GM18505 (cell line): Measurements from ENCODE around the gene CHRNA4.

ENCODE experiments used
- ATAC-seq: cut with Tn5 transposase; IDR thresholded peaks from one replicate; pipeline ENCODE4 v1.9.1; 2021; ENCODE audit not compliant: unreplicated experiment
- POLR2A ChIP-seq: IDR thresholded peaks from 4 replicates; pipeline ENCODE4 v1.6.1; 2011; ENCODE audit warnings: borderline replicate concordance; ENCODE audit not compliant: insufficient read depth, insufficient read length; ENCODE audit errors: extremely low read depth

CHRNA4 gene

DNA sequence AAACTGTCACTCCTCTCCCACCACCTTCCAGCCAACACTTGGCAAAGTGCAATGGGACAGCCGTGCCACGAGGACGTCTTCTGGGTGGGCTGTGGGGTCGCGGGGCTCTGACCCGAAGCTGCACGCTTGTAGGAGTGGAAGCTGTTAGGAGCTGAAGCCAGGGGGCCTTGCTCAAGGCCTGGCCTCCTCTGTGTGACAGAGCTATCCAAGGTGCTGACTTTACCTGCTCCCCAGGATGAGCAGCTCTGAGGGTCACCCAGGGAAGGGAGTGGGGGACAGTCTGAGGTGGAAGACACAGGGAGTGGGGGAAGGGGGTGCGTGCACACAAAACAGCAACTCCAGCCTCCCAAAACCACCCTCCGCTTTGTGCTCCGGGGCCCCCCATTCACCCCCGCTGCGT, 17.5 kb upstream of the CHRNA4 start:
- no peak for TF ChIP-seq POLR2A
- ATAC-seq = no peak

DNA sequence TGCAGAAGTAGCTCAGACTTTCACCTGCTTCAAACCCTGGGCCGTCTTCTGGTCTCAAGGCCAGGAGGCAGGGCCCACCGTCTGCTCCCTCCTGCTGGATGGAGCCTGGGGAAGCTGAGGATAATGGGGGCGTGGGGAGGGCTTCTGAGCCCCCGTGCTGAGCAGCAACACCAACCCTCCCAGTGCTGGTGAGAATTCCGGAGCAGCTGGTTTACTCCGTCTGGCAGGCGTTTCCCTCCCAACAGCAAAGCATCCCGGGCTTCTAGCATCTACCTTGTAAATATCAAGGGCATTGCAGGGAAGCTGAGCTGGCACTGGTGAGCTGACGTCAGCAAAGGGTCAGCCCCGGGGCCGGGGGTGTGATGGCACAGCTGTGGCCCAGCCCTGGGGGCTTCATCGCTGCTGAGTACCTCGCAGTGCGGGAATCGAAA, 16.8 kb upstream of the CHRNA4 start:
- no peak for ATAC-seq
- no peak for TF ChIP-seq POLR2A

DNA sequence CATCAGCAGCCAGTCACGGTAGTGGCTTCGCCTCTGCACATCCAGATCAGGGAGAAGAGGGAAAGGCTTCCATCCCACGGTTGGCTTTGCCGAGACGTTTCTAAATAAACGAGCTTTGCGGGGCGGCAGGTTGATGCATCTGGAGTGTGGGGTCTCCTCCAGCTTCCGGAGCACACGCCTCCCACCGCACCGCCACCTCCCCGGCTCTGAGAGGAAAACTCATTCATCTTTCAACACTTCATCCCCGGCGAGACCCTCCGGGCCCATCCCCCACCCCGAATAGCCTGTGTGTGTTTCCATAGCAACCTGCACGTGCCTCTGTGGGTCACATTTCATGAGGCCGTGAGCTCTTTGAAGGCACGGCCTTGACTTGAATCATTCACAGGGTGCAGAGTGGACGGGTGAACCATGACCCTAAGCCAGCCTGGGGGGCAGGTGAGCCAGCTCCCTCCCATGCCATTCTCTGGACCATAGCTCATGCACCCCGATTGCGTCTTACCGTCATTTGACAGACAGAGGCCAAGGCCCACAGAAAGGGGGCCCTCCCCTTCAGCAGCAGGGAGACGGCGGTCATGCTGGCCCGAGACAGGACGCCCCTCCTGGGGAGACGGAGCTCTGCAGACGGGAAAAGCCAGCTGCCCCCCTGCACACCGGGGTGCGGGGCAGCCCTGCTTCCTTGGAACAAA, 16.2 kb upstream of the CHRNA4 start:
- no peak for TF ChIP-seq POLR2A
- no peak for ATAC-seq

DNA sequence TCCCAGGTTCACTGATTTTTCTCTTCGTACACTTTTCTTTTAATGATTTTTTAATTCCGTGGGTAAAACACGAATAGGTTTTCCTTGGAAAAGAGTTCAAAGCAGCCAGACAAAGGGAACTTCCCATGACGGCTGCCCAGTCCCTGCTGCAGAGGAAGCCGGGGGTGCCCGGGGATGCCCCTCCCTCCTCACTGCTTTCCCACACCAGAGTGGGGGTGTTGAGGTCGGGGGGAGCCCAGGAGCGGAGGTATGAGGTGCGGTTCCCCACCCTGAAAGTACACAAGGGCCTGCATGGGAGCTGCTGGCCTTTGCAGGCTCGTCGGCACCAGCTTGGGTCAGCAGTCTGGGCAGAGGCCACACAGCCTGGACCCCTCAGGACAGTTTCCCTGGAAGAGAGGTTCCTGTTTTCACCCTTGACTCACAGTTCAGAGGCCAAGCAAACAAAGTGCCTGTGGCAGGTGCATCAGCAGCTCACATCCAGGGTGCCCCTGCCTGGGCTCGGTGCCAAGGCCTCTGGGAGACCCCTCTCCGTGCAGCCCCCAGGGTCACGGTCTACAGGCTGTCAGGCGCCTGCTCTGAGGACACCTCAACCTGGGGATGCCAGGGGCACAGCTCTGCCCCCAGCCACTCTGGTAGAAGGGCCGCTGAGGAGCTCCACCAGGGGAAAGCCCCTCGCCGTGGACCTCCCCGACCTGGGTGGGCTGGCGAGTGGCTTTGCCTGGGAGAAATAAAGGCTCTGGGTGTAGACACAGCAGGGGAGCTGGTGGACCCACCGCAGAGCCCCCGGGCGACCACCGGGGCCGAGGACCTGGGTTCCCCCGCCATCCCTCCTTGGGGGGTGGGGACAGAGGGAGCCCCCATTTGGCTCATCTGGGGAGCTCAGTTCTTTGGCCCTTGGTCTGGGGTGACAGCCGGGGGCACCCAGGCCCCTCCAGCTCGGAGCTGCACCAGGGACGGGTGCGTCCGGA, 15.4 kb upstream of the CHRNA4 start:
- TF ChIP-seq POLR2A = no peak
- ATAC-seq = no peak

DNA sequence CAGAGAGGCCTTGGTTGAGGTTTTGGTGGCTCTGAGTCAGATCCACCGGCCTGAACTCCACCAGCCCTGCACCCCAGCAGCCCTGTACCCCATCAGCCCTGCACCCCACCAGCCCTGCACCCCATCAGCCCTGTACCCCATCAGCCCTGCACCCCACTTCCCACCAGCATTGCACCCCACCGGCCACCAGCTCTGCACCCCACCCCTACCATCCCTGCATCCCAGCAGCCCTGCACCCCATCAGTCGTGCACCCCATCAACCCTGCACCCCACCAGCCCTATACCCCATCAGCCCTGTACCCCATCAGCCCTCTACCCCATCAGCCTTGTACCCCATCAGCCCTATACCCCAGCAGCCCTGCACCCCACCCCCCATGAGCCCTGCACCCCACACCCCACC, 14.3 kb upstream of the CHRNA4 start:
- no peak for TF ChIP-seq POLR2A
- no peak for ATAC-seq

DNA sequence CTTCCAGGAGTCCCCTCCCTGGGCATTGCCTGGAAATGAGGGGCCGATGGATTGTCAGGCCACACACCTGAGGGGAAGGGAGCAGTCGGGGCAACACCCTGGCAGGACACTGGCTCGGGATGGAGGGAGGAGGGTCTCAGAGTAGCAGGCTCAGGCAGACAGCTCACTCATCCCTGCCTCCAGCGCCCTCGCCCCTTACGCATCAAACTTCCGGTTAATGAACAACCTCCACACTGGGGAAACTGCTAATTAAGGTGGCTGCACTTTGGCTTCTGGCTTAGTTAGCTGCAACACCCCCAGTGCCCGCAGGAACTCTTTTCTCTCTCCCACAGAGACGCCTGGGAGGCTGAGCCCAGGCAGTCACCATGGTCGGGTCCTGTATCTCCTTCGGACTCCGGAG, 13.4 kb upstream of the CHRNA4 start:
- ATAC-seq = no peak
- TF ChIP-seq POLR2A = no peak

DNA sequence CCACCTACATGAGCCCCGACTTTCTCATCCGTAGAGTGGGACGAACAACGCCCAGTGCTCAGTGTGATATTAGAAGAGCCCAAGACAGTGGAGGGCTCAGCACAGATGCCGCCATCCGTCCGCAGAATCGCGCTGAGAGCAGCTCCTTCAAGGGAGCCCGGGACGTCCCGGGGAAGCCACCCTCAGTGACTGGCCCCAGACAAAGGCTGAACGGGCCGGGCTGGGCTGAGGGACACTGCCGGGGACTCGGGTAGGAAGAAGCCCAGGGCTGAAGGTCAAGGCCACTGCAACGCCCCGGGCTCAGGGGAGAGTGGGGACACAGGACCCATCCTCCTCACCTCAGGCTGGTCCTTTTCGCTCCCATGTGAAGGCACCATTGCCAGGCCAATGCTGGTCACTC, 12.8 kb upstream of the CHRNA4 start:
- no peak for ATAC-seq
- TF ChIP-seq POLR2A = no peak

DNA sequence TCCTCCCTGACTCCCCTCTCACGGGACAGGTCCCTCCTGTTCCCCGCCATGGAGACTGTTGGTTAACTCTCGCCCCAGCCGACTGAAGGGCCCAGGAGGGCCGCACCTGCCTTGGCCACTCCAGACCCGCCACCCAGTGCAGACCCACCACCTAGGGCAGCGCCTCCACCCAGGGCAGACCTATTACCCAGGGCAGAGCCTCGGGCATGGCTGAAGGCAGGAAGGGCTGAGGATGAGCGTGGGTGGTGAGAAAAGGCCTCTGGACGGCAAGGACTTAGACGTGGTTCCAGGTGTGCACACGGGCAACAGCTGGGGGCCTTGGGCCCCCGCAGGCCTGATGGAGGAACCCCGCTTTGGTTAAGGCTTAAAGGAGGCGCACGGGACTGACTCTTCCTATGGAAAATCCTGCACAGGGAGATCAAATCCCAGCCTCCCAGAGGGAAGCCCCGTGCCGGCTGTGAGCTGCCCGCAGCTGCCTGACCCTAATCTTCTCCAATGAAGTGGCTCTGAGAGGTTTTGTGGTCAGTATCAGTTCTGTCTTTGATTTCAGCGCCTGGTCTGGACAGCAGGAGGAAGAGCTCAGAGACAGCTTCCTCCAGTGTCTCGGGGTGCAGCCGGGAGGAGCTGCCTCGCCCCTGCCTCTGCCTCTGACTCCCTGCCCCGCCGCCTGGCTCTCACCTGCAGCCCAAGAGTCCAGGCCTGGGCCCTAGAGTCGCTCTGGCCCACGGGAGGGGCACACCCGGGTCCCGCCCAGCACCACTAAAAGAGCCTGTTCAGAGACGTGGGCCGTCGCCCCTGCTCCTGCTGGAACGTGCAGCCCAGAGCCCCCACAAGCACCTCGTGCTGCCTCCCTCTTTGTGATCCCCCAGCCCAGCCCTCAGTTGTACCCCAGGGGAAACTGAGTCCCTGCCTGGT, 12.1 kb upstream of the CHRNA4 start:
- no peak for TF ChIP-seq POLR2A
- no peak for ATAC-seq

DNA sequence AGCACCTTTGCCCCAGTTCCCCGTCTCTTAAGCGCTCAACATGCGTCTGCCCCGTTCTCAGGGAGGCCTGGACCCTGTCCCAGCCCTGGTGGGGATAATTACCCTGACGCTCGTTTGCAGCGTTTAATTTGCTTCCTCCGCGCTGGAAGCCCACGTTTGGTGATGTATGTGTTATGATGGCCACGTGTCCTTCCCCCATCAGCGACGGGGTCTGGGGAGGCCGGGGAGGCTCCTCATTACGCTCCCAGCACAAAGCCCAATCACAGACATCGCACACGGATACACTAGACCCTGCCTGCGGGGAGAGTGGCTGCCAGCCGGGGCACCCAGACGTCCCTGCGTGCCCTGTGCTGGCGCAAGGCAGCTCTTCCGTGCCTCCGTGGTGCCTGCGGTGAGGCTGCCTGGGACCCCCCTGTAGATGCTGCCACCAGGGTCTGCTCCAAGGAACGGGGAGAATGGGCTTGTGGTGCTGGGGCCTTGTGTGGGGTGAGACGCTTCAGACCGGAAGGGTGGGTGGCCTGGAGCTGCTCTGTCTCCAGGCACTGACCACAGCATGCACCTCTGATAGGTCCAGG, 10.2 kb upstream of the CHRNA4 start:
- TF ChIP-seq POLR2A = no peak
- ATAC-seq = no peak

DNA sequence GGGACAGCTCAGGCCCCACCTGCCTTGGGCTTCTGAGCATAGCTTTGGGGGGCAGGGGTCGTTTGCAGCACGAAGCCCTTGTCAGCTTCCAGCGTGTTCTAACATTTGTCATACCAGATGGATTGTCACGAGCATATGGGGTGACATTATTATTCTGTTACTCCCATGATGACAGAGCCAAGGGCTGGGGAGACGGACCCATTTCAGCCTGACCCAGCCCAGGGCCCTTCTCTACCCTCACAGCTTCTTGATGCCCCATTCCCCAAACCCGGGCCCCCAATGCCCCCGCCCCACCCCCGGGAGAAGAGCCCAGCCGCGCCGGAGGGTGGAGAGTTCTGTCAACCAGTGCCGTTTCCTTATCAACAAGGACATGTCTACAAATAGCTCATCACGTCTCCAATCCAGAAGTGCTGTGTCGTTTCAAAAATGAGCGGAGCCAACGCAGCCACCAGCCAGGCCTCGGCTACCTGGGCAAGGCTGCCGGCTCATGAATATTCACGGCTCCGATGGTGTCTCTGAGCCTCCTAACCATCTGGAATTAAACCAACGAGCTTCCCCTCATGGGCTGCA, 9.6 kb upstream of the CHRNA4 start:
- no peak for ATAC-seq
- TF ChIP-seq POLR2A = no peak

DNA sequence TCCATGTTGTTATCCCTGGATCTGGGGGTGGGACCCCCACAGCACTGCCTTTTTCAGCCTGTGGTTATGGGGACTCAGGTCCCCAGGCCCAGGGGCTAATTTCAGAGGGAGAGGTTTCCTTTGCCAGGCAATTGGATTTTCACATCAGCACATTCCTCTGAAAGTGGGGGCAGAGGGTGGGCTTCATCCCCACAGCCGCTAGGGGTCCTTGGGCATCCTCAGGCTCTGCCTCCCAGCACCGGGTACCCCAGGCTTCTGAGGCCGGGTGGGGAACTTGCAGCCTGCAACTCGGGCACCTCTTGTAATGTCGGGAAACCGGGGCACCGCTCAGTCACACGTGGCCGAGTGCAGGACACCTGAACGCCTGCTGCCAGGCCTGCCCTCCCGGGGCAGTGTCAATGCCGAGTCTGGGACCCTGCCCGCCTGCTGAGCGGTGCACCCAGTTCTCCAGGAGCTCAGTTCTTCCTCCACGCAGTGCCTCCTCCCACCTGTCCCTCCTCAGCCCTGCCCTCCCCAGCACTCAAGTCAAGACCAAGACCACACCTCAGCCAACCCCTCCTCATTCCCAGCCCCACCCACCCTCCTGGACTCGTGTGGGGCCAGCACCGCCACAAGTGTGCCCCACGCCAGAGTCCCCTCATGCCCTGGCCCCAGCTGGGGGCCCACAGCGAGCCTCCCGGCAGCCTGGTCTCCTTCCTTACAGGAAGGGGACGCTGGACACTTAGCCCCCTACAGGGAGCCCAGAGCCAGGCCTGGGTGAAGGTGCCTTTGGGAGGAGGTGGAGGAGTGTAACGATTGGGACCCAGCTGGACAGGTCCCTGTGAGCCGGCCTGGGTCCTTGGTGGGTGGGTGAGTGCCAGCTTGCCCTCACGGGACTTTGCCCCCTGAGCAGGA, 8.8 kb upstream of the CHRNA4 start:
- ATAC-seq = no peak
- TF ChIP-seq POLR2A = no peak

DNA sequence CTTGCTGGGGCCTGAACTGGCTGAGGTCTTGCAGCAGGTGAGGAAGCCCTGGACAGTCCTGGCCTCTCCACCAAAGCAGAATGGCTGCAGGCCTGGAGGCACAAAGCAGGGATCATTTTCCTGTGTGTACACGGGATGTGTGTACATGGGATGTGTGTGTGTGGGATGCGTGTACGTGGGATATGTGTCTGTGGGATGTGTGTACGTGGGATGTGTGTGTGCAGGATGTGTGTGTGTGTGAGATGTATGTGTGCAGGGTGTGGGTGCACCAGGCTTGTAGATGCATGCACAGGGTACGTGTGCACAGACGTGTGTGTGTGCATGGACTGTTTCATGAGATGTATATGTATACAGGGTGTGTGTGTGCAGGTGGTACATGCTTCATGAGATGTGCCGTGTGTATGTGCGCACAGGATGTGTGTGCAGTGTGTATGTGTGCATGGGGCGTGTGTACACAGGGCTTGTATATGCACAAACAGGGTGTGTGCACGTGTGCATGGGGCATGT, 7.9 kb upstream of the CHRNA4 start:
- ATAC-seq = no peak
- no peak for TF ChIP-seq POLR2A

DNA sequence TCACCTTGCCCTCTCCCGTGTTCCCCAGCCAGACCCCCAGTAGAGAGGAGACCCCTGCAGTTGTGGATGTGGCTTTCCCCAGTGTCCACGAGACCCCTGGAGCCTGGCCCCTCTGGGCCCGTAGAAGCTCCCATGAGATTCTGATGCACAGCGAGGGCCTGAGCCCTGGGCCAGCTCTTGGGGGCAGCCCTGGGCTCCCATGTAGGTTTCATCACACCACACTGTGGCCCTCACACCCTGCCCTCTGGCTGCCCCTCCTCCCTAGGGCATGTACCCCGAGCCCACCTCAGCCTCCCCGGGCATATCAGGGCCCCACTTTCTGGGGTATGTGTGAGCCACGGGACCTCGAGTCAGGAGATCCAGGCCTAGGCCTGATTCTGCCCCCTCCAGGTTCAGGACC, 7.0 kb upstream of the CHRNA4 start:
- no peak for TF ChIP-seq POLR2A
- ATAC-seq = no peak
